M059J (cell line): Measurements from ENCODE around the gene CDC14A. TPM values are rescaled to one million over a fixed set of nuclear protein-coding genes. Genes with fewer than 3 reads are reported as not detected.

ENCODE experiments used
- DNase-seq: peaks from one replicate; pipeline ENCODE4 v3.0.0-alpha.2; 2012; ENCODE audit warnings: low read depth
- total RNA-seq: library from RNA; depleted of rRNA; stranded (reverse); fragments of >200 nt; shearing (Covaris generic); gene quantifications from 2 replicates; pipeline ENCODE4 v1.2.3, GENCODE V29; 2014

CDC14A gene
- total RNA-seq, 1 experiment from 2014 or later, result 5.2 TPM

- peak; percentile 42 for DNase-seq
Measured at GRCh38 chr1:100443811-100444571, 91.7 kb downstream of the CDC14A start.

DNA sequence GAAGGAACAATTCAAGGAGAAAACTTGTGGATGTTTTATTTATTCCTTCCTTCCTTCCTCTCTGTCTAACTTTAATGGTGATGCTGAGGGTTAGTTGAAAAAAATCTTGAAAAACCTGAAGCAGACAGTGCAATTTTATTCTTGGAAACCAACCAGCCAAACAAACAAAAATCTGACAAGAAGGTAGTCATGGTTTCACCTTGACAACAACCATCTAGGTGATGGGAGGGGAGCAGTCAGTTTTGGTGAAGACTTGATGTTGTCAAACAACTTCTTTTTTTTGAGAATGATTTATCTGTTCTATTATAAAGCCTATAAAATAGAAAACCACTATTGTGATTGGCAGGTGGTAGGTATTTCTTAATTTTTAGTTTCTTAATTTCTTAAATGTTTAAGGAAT is 93.3 kb downstream of the CDC14A start:
- peak; percentile 18 for DNase-seq

DNA sequence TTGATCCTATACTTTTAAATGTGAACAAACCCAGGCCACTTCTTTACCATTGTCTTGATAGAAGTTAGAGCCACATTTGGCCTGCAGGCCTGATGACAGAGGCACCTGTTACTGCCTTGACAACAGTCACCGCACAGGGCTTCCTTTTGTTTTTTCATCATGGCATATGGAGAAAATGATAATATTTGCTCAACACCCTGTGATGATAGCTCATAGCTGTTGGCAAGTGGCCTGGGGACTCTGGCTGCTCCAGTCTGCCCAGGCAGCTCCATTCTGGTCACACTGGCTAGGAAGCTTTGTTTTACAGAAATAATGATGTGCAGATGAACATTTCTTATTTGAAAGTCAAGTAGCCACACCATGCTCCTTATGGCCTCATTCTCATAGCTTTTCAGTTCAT is 96.1 kb downstream of the CDC14A start:
- no peak for DNase-seq

DNA sequence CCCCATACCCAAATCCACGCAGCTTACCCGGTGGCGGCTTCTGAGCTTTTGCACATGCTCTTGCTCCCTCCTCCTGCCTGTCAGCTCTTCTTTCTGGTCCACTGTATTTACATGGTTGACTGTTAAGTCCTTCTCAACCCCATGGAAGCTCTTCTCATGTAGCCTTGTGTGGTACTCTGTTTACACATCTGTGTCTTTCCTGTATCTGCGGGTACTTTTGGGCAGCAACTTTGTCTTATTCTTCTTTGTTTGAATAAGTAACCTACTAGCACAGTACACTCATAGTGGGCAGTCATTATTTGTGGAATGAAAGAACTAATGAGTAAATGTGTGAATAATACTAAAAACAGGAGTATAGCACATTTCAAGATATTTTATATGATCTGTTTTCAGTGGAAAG is 97.2 kb downstream of the CDC14A start:
- DNase-seq, result no peak

GRCh38 chr1:100452641-100453040 is 100.3 kb downstream of the CDC14A start:
- peak; percentile 47 for DNase-seq

DNA sequence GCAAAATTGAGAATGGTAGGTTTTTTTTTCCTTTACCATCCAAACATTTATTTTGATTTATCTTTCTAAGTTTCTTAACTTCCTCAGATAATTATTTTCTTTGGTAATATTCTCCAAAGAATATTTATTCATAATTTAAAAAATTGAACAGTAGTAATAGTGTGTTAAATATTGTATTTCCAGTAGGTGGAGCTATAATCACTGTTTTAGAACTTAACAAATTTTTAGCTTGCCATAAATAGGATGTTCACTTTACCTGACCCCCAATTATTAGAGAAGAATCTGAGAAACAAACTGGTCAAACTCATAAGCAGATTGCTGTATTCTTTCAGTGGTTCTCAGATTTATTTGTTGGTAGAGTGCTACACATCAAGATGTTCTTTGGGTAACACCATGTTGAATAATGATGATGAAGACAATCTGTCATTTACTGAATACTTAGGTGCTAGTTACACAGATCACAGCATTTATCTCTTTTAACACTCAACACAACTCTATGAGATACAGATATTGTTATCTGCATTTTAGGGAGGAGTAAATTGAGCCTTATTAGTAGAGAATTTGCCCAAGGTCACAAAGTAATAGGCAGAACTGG is 103.3 kb downstream of the CDC14A start:
- DNase-seq, result no peak

- DNase-seq, result peak; percentile 9
Measured at GRCh38 chr1:100456880-100457279, 104.6 kb downstream of the CDC14A start.

- no peak for DNase-seq
Measured at GRCh38 chr1:100457683-100458082, 105.4 kb downstream of the CDC14A start.

GRCh38 chr1:100458661-100459357 is 106.5 kb downstream of the CDC14A start:
- DNase-seq, result no peak

- peak; percentile 74 for DNase-seq
Measured at GRCh38 chr1:100459358-100460114, 107.2 kb downstream of the CDC14A start.

- no peak for DNase-seq
Measured at GRCh38 chr1:100461222-100461621, 108.9 kb downstream of the CDC14A start.

- DNase-seq, result no peak
Measured at GRCh38 chr1:100462326-100463025, 110.2 kb downstream of the CDC14A start.

DNA sequence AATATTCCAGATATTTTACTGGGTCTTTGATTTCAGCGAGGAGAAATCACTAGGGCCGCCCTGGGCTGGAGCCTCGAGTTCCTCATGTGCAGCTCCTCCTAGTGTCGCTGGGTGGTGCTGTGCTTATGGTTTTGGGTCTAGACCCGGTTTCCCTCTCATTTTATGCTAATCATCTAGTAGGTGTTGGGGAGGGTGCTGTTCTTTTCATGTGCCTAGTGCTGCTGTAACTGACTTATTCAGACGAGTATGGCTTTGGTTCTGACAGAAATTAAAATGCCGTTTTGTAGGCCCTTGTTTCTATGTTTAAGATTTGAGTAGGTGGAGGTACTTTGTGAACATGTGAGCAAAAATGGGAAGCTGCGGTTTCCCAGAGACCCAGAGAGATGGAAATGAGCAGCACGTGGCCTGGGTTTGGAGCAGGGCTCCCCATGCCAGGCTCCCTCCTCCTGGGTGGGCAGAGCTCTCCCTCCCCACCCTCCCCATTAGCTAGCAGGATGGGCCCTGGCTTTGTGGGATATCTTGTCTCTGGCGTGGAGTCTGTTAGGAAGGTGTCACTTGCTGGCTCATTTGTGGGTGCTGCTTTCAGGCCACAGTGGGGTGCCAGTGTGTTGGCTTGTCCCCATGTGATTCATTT is 111.6 kb downstream of the CDC14A start:
- peak; percentile 63 for DNase-seq

GRCh38 chr1:100469578-100469977 is 117.3 kb downstream of the CDC14A start:
- no peak for DNase-seq

GRCh38 chr1:100474834-100475233 is 122.5 kb downstream of the CDC14A start:
- no peak for DNase-seq

DNA sequence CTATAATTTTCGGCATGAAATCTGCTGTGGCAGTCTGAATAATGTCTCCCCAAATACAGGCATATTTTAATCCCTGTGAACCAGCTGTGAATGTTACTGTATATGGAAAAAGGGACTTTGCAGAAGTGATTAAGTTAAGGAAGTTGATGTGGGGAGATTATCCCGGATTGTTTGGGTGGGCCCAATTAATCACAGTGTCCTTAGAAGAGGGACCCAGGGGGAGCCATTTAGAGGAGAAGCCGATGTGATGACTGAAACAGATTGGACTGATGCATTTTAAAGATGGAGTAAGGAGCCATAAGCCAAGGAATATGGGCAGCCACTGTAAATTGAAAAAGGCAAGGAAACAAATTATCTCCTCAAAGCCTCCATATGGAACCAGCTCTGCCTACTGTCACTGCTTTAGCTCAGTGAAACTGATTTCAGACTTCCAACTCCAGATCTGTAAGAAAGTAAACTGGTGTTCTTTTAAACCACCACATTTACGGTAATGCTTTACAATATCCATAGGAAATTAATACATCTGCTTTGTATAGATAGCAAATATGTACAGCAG is 124.5 kb downstream of the CDC14A start:
- no peak for DNase-seq

- DNase-seq, result no peak
Measured at GRCh38 chr1:100478816-100479215, 126.5 kb downstream of the CDC14A start.

- no peak for DNase-seq
Measured at GRCh38 chr1:100479620-100480338, 127.5 kb downstream of the CDC14A start.

GRCh38 chr1:100481303-100481702 is 129.0 kb downstream of the CDC14A start:
- no peak for DNase-seq

GRCh38 chr1:100482167-100482566 is 129.9 kb downstream of the CDC14A start:
- DNase-seq, result no peak
